LNCAP (cell line): ENCODE data around the gene PRDX5.

Experiments
- TF ChIP-seq, protein P1 (sequence below): fragments of 450-650 bp; IDR thresholded peaks from 2 replicates; pipeline ENCODE4 v1.5.1; 2017; ENCODE audit warnings: mild to moderate bottlenecking

PRDX5 gene

DNA sequence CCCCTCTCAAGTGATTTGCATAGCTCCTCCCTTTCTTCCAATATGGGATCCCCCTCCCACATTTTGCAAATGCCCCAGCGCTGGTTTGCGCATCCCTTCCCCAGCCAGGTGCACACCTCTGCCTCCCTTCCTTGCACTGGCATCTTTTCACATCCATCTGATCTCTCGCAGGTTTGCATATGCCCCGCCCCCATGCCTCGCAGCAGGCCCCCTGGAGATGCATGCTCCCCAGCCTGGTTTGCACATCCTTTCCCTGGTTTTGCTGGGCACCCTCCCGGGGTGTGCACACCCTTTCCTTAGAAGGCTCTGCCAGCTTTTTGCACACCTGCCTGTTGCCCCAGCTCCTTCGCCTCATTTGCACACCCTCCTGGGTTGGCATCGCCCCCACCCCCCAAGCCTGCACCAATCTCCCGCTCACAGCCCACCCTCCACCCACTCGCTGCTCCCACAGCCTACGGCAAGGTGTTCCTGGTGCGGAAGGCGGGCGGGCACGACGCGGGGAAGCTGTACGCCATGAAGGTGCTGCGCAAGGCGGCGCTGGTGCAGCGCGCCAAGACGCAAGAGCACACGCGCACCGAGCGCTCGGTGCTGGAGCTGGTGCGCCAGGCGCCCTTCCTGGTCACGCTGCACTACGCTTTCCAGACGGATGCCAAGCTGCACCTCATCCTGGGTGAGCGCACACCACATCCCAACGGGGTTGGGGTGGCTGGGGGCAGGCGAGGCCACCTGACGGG lies 42.0 kb downstream of the PRDX5 start:
- TF ChIP-seq, protein P1, sequence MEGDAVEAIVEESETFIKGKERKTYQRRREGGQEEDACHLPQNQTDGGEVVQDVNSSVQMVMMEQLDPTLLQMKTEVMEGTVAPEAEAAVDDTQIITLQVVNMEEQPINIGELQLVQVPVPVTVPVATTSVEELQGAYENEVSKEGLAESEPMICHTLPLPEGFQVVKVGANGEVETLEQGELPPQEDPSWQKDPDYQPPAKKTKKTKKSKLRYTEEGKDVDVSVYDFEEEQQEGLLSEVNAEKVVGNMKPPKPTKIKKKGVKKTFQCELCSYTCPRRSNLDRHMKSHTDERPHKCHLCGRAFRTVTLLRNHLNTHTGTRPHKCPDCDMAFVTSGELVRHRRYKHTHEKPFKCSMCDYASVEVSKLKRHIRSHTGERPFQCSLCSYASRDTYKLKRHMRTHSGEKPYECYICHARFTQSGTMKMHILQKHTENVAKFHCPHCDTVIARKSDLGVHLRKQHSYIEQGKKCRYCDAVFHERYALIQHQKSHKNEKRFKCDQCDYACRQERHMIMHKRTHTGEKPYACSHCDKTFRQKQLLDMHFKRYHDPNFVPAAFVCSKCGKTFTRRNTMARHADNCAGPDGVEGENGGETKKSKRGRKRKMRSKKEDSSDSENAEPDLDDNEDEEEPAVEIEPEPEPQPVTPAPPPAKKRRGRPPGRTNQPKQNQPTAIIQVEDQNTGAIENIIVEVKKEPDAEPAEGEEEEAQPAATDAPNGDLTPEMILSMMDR, result peak; percentile 59

DNA sequence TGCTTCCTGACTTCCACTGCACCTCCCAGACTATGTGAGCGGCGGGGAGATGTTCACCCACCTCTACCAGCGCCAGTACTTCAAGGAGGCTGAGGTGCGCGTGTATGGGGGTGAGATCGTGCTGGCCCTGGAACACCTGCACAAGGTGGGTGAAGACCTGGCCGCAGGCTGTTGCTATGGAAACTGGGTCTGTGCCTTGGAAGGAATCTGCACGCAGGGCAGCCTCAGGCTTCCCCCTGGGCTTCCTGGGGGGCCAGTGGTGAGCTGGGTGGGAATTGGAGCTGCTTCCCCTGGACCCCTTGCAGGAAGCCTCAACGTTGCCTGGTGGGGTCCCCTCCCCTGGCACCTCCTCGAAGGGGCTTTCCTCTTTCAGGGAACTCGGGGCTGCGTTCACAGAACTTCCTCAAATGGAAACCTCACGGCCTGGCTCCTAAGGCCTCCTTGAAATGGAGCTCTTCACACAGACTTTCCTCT lies 42.6 kb downstream of the PRDX5 start:
- TF ChIP-seq, protein P1, result no peak

DNA sequence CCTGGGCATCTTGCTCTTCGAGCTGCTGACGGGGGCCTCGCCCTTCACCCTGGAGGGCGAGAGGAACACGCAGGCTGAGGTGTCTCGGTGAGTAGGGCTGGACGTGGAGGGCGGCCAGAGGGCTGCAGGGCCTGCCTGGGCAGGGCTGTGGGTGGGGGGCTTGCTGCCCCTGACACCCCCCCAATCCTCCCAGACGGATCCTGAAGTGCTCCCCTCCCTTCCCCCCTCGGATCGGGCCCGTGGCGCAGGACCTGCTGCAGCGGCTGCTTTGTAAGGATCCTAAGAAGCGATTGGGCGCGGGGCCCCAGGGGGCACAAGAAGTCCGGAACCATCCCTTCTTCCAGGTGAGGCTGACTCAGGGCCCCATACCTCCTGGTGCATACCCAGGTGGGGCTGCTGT lies 43.7 kb downstream of the PRDX5 start:
- TF ChIP-seq, protein P1, result no peak

DNA sequence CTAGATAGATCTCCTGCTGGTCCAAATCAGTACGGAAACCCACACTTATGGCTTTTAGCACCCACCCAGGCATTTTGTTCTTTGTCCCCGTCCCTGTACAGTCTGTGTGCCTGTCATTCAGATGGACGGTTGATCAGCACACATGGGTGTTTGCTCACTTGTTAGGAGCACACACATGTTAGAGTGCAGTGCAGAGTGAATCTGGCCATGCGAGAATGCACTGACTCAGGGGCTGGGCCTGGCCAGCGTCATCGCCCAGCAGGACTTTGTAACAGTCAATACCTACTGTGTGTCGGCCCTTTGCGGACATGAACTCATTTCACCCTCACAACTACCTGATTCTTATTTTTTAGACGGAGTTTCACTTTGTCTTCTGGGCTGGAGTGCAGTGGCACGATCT lies 44.4 kb downstream of the PRDX5 start:
- TF ChIP-seq, protein P1, result no peak

DNA sequence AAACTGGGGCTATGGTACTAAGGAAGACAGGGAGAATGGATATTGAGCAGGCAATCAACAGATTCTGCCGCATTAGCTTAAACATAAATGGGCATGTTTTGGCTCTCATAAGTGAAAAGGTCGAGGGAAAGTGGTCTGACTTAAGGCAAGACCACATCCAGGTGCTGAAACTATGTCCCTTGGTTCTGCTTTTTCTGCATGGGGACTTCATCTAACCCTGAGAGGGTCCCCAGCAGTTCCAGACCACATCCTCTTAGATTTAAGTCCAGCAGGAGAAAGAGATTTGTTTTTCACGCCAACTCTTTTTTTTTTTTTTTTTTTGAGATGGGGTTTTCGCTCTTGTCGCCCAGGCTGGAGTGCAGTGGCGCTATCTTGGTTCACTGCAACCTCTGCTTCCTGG lies 46.5 kb downstream of the PRDX5 start:
- TF ChIP-seq, protein P1, result no peak

DNA sequence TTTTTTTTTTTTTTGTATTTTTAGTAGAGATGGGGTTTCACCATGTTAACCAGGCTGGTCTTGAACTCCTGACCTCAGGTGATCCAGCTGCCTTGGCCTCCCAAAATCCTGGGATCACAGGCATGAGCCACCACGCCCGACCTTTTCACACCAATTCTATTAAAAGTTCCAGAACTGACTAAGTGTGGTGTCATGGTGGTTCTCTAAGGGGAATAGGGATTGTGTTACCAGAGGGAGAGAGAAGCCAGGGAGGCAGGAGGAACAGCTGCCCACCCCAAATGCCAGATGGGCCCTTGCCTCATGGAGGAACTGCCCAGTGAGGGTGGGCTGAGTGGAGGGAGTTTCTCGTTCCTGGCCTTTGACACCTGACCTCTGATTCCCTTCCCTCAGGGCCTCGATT lies 47.0 kb downstream of the PRDX5 start:
- TF ChIP-seq, protein P1, result no peak

DNA sequence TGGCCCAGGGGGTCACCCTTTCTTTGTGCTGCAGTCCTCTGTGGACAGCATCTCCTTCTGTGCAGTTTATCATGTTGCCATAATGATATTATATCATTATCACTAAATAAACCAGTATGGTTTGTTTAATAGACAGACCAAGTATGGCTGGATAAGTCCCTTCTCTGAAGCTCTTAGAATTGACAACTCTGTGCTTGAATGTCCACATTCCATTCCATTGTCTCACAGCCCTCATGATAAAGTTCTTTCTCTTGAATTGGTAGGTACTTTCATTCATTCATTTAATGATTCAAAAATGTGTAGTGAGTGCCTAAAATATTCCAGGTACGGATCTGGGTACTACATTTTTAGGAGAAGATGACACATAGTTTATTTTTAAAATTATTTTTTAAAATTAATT lies 48.8 kb downstream of the PRDX5 start:
- TF ChIP-seq, protein P1, result no peak
